Measurements from ENCODE around the gene GFM1.

DNA sequence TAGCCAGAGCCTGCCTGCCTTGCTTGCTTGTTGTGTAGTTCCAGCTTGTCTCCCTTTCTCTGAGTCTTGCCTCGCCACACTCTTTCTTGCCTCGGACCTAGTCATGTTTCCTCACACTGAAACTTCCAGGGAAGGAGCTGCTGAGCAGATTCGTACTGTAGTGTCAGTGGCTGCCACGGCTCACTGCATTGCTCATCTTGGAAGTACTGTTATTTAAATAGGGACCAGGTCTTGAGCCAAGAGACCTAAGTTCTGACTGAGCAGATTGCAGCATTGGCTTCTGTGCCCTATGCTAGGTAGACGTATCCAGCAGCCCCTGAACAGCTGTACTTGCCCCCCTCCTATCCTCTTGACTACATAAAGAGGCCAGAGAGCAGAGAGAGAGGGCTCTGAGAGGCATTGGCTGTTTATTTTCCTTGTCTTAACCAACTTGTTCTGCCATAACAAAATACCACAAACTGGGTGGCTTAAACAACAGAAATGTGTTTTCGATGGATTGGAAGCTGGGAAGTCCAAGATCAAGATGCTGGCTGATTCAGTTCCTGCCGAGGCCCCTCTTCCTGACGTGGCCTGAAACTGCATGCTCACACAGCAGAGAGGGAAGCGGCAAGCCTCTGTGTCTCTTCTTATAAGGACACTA is 93.8 kb downstream of the GFM1 start:
- TF ChIP-seq ZNF101 (CRISPR knock-in tag; IDR thresholded peaks at IDR 0.05; ENCODE audit: borderline replicate concordance, low read depth) (no peak), POLR2AphosphoS5 (IDR thresholded peaks at IDR 0.05; ENCODE audit: low read depth, low read length) (no peak), ZBTB1 (CRISPR knock-in tag; IDR thresholded peaks at IDR 0.05; ENCODE audit: borderline replicate concordance) (no peak), BRCA1 (CRISPR knock-in tag; IDR thresholded peaks at IDR 0.05) (no peak), ZNF557 (CRISPR knock-in tag; IDR thresholded peaks at IDR 0.05) (no peak), JUND (CRISPR knock-in tag; IDR thresholded peaks at IDR 0.05) (no peak)
- TF ChIP-seq, protein P1, sequence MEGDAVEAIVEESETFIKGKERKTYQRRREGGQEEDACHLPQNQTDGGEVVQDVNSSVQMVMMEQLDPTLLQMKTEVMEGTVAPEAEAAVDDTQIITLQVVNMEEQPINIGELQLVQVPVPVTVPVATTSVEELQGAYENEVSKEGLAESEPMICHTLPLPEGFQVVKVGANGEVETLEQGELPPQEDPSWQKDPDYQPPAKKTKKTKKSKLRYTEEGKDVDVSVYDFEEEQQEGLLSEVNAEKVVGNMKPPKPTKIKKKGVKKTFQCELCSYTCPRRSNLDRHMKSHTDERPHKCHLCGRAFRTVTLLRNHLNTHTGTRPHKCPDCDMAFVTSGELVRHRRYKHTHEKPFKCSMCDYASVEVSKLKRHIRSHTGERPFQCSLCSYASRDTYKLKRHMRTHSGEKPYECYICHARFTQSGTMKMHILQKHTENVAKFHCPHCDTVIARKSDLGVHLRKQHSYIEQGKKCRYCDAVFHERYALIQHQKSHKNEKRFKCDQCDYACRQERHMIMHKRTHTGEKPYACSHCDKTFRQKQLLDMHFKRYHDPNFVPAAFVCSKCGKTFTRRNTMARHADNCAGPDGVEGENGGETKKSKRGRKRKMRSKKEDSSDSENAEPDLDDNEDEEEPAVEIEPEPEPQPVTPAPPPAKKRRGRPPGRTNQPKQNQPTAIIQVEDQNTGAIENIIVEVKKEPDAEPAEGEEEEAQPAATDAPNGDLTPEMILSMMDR (CRISPR knock-in tag; IDR thresholded peaks at IDR 0.05) = no peak
